KOPT-K1 (cell line): ENCODE measurements around the gene FAM13C.

Experiments
- H3K27ac ChIP-seq: fragments of 200-600 bp; sonication (generic); 2 replicates; pipeline ENCODE4 v1.5.1; 2016; ENCODE audit warnings: antibody characterized with exemption, mild to moderate bottlenecking, low read depth, low read length; ENCODE audit not compliant: poor library complexity, severe bottlenecking
- H3K36me3 ChIP-seq: fragments of 200-600 bp; sonication (generic); 2 replicates; pipeline ENCODE4 v1.5.1; 2017; ENCODE audit warnings: antibody characterized with exemption, mild to moderate bottlenecking, low read length, moderate library complexity; ENCODE audit not compliant: insufficient read depth
- H3K9me3 ChIP-seq: fragments of 200-600 bp; sonication (generic); 2 replicates; pipeline ENCODE4 v1.5.1; 2017; ENCODE audit warnings: antibody characterized with exemption, low read length, mild to moderate bottlenecking; ENCODE audit not compliant: insufficient read depth, poor library complexity, severe bottlenecking

The FAM13C gene

GRCh38 chr10:59375990-59376389 is 13.6 kb upstream of the FAM13C start:
- Histone ChIP-seq H3K36me3 (no peaks in the 10 kb centered on the region), H3K9me3 (no peaks in the 10 kb centered on the region), H3K27ac (no peak overlapping the region)

GRCh38 chr10:59374916-59375315 is 12.6 kb upstream of the FAM13C start:
- no peaks in the 10 kb centered on the region for H3K9me3 ChIP-seq
- H3K27ac ChIP-seq: no peak overlapping the region
- H3K36me3 ChIP-seq: no peaks in the 10 kb centered on the region

- H3K36me3 ChIP-seq: no peaks in the 10 kb centered on the region
- no peaks in the 10 kb centered on the region for H3K9me3 ChIP-seq
- H3K27ac ChIP-seq: no peak overlapping the region
Measured at GRCh38 chr10:59373071-59373470, 10.7 kb upstream of the FAM13C start.

GRCh38 chr10:59372543-59372942 is 10.2 kb upstream of the FAM13C start:
- H3K9me3 ChIP-seq: no peaks in the 10 kb centered on the region
- no peak overlapping the region for H3K27ac ChIP-seq
- H3K36me3 ChIP-seq: no peaks in the 10 kb centered on the region

GRCh38 chr10:59366290-59366689 is 3.9 kb upstream of the FAM13C start:
- Histone ChIP-seq H3K36me3 (no peaks in the 10 kb centered on the region), H3K9me3 (no peaks in the 10 kb centered on the region), H3K27ac (no peak overlapping the region)

GRCh38 chr10:59363446-59363958 is 1.2 kb upstream of the FAM13C start:
- H3K36me3 ChIP-seq: no peaks in the 10 kb centered on the region
- H3K27ac ChIP-seq: no peak overlapping the region
- H3K9me3 ChIP-seq: no peaks in the 10 kb centered on the region

- Histone ChIP-seq H3K36me3 (no peaks in the 10 kb centered on the region), H3K27ac (no peak overlapping the region), H3K9me3 (no peaks in the 10 kb centered on the region)
Measured at GRCh38 chr10:59362959-59363381, 621 bp upstream of the FAM13C start.

- no peaks in the 10 kb centered on the region for H3K36me3 ChIP-seq
- H3K9me3 ChIP-seq: no peaks in the 10 kb centered on the region
- H3K27ac ChIP-seq: no peak overlapping the region
Measured at GRCh38 chr10:59361663-59362143, 646 bp downstream of the FAM13C start.

- H3K27ac ChIP-seq: no peak overlapping the region
- H3K9me3 ChIP-seq: no peaks in the 10 kb centered on the region
- no peaks in the 10 kb centered on the region for H3K36me3 ChIP-seq
Measured at GRCh38 chr10:59360605-59361405, 1.5 kb downstream of the FAM13C start.

GRCh38 chr10:59358576-59358975 is 3.8 kb downstream of the FAM13C start:
- no peak overlapping the region for H3K27ac ChIP-seq
- H3K36me3 ChIP-seq: no peaks in the 10 kb centered on the region
- no peaks in the 10 kb centered on the region for H3K9me3 ChIP-seq

- Histone ChIP-seq H3K27ac (no peak overlapping the region), H3K36me3 (no peaks in the 10 kb centered on the region), H3K9me3 (no peaks in the 10 kb centered on the region)
Measured at GRCh38 chr10:59354434-59354833, 7.9 kb downstream of the FAM13C start.

- H3K27ac ChIP-seq: no peak overlapping the region
Measured at GRCh38 chr10:59350558-59350957, 11.8 kb downstream of the FAM13C start.

GRCh38 chr10:59346321-59346720 is 16.0 kb downstream of the FAM13C start:
- Histone ChIP-seq H3K27ac (no peak overlapping the region), H3K9me3 (no peaks in the 10 kb centered on the region), H3K36me3 (no peaks in the 10 kb centered on the region)

More at GRCh38 chr10:59350558-59350957, 11.8 kb downstream of the FAM13C start:
- Histone ChIP-seq H3K9me3 (no peaks in the 10 kb centered on the region), H3K36me3 (no peaks in the 10 kb centered on the region)

- Histone ChIP-seq H3K27ac (no peak overlapping the region), H3K9me3 (no peaks in the 10 kb centered on the region), H3K36me3 (no peaks in the 10 kb centered on the region)
Measured at GRCh38 chr10:59342723-59343122, 19.6 kb downstream of the FAM13C start.

- H3K27ac ChIP-seq: no peak overlapping the region
Measured at GRCh38 chr10:59342000-59342399, 20.3 kb downstream of the FAM13C start.

GRCh38 chr10:59340285-59340684 is 22.1 kb downstream of the FAM13C start:
- Histone ChIP-seq H3K27ac (no peak overlapping the region), H3K9me3 (no peaks in the 10 kb centered on the region), H3K36me3 (no peaks in the 10 kb centered on the region)

More at GRCh38 chr10:59342000-59342399, 20.3 kb downstream of the FAM13C start:
- Histone ChIP-seq H3K9me3 (no peaks in the 10 kb centered on the region), H3K36me3 (no peaks in the 10 kb centered on the region)
